MM.1S (cell line): ENCODE results near the gene INSYN2A.

ENCODE experiments used
- CTCF ChIP-seq: fragments of 300-600 bp; sonication (generic); IDR thresholded peaks from 2 replicates; pipeline ENCODE4 v1.5.1; 2016; ENCODE audit warnings: antibody characterized with exemption, low read length, mixed read lengths
- EZH2 ChIP-seq: fragments of 300-600 bp; sonication (generic); optimal IDR thresholded peaks from 2 replicates; pipeline ENCODE3; 2017; ENCODE audit warnings: low read depth, mild to moderate bottlenecking, antibody characterized with exemption, low read length, mixed read lengths
- EZH2phosphoT487 ChIP-seq: fragments of 300-600 bp; sonication (generic); IDR thresholded peaks from 2 replicates; pipeline ENCODE4 v1.6.1; 2018; ENCODE audit warnings: antibody characterized with exemption, low read length

- TF ChIP-seq CTCF = no peak
- no peak for TF ChIP-seq EZH2
- TF ChIP-seq EZH2phosphoT487 = no peak
These were observed 44.9 kb downstream of the INSYN2A start for GRCh38 chr10:127151541-127151940.
